ENCODE measurements around the gene HEXIM2.

HEXIM2 gene

GRCh38 chr17:45139533-45139920, 22.1 kb upstream of the HEXIM2 start:
- Mint-ChIP-seq H3K9me3 (peaks cover 4% of the 10 kb centered on the region), H3K27ac (no peak overlapping the region), H3K4me3 (no peak overlapping the region), H3K36me3 (ENCODE audit: low read depth) (peaks cover 4% of the 10 kb centered on the region), H3K27me3 (ENCODE audit: low read depth, poor library complexity) (no peaks in the 10 kb centered on the region), H3K4me1 (peaks cover 36% of the 10 kb centered on the region)
- DNase-seq: no peak
- TF ChIP-seq, protein P1, sequence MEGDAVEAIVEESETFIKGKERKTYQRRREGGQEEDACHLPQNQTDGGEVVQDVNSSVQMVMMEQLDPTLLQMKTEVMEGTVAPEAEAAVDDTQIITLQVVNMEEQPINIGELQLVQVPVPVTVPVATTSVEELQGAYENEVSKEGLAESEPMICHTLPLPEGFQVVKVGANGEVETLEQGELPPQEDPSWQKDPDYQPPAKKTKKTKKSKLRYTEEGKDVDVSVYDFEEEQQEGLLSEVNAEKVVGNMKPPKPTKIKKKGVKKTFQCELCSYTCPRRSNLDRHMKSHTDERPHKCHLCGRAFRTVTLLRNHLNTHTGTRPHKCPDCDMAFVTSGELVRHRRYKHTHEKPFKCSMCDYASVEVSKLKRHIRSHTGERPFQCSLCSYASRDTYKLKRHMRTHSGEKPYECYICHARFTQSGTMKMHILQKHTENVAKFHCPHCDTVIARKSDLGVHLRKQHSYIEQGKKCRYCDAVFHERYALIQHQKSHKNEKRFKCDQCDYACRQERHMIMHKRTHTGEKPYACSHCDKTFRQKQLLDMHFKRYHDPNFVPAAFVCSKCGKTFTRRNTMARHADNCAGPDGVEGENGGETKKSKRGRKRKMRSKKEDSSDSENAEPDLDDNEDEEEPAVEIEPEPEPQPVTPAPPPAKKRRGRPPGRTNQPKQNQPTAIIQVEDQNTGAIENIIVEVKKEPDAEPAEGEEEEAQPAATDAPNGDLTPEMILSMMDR (IDR thresholded peaks at IDR 0.05): no peak

DNA sequence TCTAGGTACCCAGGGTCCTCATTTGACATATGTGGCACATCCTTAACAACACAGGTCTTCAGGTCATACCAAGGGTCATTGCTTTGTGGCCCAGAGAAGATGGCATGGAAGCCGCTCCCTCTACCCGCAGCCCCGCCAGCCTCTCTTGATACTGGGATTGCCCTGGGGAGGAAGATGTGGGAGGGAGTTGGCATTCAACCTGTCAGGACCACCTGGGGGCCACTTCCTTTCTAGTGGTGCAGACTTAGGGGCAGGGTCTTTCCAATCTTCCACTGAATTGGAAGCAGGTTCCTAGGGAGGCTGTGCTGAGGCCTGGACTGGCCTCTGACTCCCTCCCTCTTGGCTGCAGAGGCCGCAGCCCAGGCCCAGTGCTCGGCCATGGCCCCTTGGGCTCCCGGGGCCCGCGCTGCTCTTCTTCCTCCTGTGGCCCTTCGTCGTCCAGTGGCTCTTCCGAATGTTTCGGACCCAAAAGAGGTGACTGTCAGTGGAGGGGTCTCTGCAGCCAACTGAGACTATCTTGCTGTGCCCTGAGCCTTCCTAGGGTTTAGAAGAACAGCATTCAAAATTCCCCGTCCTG, 18.5 kb upstream of the HEXIM2 start:
- Mint-ChIP-seq H3K27ac (no peak overlapping the region), H3K9me3 (no peaks in the 10 kb centered on the region), H3K27me3 (ENCODE audit: low read depth, poor library complexity) (no peaks in the 10 kb centered on the region), H3K4me1 (peaks cover 53% of the 10 kb centered on the region), H3K4me3 (no peak overlapping the region), H3K36me3 (ENCODE audit: low read depth) (peaks cover 4% of the 10 kb centered on the region)
- TF ChIP-seq, protein P1 (IDR thresholded peaks at IDR 0.05): no peak
- DNase-seq: no peak

DNA sequence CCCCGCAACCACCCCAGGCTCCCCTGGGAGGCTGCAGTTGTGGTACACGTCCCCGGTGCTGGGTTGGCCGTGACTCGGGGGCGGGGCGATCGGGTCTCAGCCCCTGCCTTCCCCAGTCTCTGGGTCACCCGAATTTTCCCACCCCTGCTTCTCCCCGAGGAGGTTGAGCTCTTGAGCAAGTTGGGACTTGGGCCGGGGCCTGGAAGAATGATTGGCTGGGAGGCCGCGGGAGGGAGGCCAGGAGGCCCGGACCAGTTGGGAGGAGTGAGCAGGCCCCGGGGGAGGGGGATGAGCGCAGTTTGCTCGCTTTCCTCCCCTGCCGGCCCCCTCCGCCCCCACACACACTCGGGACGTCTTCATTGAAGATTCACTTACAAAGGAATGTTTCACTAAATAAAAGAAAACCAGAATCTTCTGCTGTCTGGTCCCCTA, 17.9 kb upstream of the HEXIM2 start:
- H3K27me3 Mint-ChIP-seq (ENCODE audit: low read depth, poor library complexity): peaks cover 5% of the 10 kb centered on the region

GRCh38 chr17:45144199-45145034, 17.3 kb upstream of the HEXIM2 start:
- H3K4me3 Mint-ChIP-seq: peak overlapping the region; percentile 36

More for the DNA sequence above, 17.9 kb upstream of the HEXIM2 start:
- peak; percentile 44 for DNase-seq
- H3K9me3 Mint-ChIP-seq: no peaks in the 10 kb centered on the region
- peaks cover 53% of the 10 kb centered on the region for H3K4me1 Mint-ChIP-seq
- peak overlapping the region; percentile 36 for H3K4me3 Mint-ChIP-seq
- TF ChIP-seq, protein P1 (IDR thresholded peaks at IDR 0.05): no peak
- H3K27ac Mint-ChIP-seq: no peak overlapping the region
- peaks cover 4% of the 10 kb centered on the region for H3K36me3 Mint-ChIP-seq (ENCODE audit: low read depth)

GRCh38 chr17:45145035-45145389, 16.7 kb upstream of the HEXIM2 start:
- Mint-ChIP-seq H3K27me3 (ENCODE audit: low read depth, poor library complexity) (peaks cover 9% of the 10 kb centered on the region), H3K4me3 (no peak overlapping the region)
- no peak for DNase-seq

More at GRCh38 chr17:45144199-45145034, 17.3 kb upstream of the HEXIM2 start:
- peaks cover 6% of the 10 kb centered on the region for H3K27me3 Mint-ChIP-seq (ENCODE audit: low read depth, poor library complexity)
- H3K27ac Mint-ChIP-seq: no peak overlapping the region
- TF ChIP-seq, protein P1 (IDR thresholded peaks at IDR 0.05): no peak
- H3K4me1 Mint-ChIP-seq: peaks cover 50% of the 10 kb centered on the region
- DNase-seq: no peak
- no peaks in the 10 kb centered on the region for H3K9me3 Mint-ChIP-seq
- H3K36me3 Mint-ChIP-seq (ENCODE audit: low read depth): peaks cover 4% of the 10 kb centered on the region

More at GRCh38 chr17:45145035-45145389, 16.7 kb upstream of the HEXIM2 start:
- no peaks in the 10 kb centered on the region for H3K9me3 Mint-ChIP-seq
- TF ChIP-seq, protein P1 (IDR thresholded peaks at IDR 0.05): no peak
- H3K4me1 Mint-ChIP-seq: peaks cover 48% of the 10 kb centered on the region
- no peak overlapping the region for H3K27ac Mint-ChIP-seq
- H3K36me3 Mint-ChIP-seq (ENCODE audit: low read depth): peaks cover 4% of the 10 kb centered on the region
